A673 (cell line): ENCODE measurements around the gene THOC1.

Experiments
- CTCF ChIP-seq: fragments of 300-800, 200-600 bp; sonication (generic); conservative IDR thresholded peaks from 2 replicates; pipeline ENCODE4 v1.5.1; 2017; ENCODE audit warnings: low read depth, mild to moderate bottlenecking, antibody characterized with exemption, low read length, moderate library complexity, mixed read lengths
- EZH2 ChIP-seq: fragments of 200-600 bp; sonication (generic); IDR thresholded peaks from 2 replicates; pipeline ENCODE4 v1.6.1; 2017; ENCODE audit warnings: borderline replicate concordance, low read depth, mild to moderate bottlenecking, mixed read lengths, antibody characterized with exemption, low read length; ENCODE audit not compliant: poor library complexity, severe bottlenecking

GRCh38 chr18:293536-293935 lies 25.7 kb upstream of the THOC1 start:
- TF ChIP-seq CTCF (no peak), EZH2 (no peak)
